KOPT-K1 (cell line): Measurements from ENCODE around the gene NHSL2.
"Not testable (repeated sequence)": the region's sequence is repeated elsewhere in the genome, so short reads cannot be mapped to it uniquely, and the experiment has no call there.

ENCODE experiments used
- H3K27ac ChIP-seq: fragments of 200-600 bp; sonication (generic); 2 replicates; pipeline ENCODE4 v1.5.1; 2016; ENCODE audit warnings: antibody characterized with exemption, mild to moderate bottlenecking, low read depth, low read length; ENCODE audit not compliant: poor library complexity, severe bottlenecking
- H3K36me3 ChIP-seq: fragments of 200-600 bp; sonication (generic); 2 replicates; pipeline ENCODE4 v1.5.1; 2017; ENCODE audit warnings: antibody characterized with exemption, mild to moderate bottlenecking, low read length, moderate library complexity; ENCODE audit not compliant: insufficient read depth
- H3K9me3 ChIP-seq: fragments of 200-600 bp; sonication (generic); 2 replicates; pipeline ENCODE4 v1.5.1; 2017; ENCODE audit warnings: antibody characterized with exemption, low read length, mild to moderate bottlenecking; ENCODE audit not compliant: insufficient read depth, poor library complexity, severe bottlenecking

Gene NHSL2

DNA sequence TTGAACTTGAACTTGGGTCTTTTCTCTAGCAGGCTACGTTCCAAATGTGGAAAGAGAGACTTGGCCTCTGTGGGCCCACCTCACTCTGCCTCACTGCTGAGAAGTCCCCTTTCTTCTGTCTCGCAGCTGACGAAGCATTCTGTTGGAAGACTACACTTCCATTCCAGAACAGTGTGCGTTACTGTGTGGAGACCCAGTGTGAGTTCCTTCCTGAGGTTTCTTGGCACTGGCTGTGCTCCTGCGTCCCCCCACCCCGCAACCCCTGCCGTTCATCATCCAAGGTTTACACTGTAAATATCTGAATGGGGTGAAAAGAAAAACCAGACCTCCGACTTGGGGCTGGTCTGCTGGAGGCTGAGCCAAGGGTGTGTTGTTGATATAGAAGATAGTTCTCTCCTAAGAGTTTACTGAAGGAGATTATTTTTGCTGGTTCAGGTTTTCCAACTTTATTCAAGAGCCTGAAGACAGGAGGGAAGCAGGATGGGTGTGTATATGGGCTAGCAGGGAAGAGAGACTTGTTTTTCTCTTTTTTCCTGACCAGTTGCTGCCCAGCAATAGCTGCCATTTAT, 34.7 kb downstream of the NHSL2 start:
- H3K27ac ChIP-seq, result no peak overlapping the region
- H3K9me3 ChIP-seq, result no peaks in the 10 kb centered on the region

DNA sequence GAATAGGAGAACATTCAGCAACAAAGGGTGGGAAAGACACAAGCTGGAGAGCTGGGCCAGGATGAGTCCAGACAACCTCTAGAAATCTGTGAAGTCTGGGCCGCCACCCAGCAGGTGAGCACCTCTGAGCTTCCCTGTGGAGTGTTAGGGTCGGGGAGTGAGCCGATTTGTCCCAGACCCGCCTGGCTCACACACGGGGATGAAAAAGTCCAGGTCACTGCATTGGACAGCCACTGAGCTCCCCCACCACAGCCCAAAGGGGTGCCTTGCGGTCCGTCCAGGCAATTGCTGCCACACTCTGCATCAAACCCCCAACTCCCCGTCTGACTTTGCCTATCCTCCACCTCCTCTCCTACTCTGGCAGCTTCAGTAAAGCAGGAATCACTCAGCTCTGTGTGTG, 38.7 kb downstream of the NHSL2 start:
- Histone ChIP-seq H3K27ac (no peak overlapping the region), H3K36me3 (no peaks in the 10 kb centered on the region), H3K9me3 (no peaks in the 10 kb centered on the region)

More for the DNA sequence above, 34.7 kb downstream of the NHSL2 start:
- no peaks in the 10 kb centered on the region for H3K36me3 ChIP-seq

DNA sequence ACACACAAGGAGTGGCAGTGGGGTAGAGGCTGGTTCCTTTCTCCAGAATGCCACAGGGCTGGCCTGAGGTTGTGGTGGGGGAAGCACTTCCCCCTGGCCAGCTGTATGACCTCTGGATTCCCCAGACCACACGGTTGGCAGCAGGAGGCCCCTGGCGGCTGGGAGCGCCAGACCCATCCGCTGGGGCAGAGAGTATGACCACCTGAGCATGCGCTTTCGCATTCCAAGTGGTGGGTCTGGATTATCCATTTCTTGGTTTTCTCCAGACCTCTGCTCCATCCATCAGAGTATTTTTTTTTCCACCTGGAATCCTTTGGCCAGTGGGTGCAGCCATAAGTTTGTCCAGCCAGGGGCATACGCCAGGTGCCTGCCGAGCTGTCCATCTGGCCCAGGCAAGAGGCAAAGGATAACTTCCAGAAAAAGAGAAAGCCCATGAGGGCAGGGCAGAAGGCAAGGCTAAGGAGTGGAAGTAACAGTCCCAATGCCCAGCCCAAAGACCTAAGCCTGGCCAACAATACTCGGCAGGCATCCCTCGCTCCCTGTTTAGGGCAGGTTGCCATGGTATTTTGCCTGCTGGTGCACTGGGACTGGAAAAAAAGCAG, 39.3 kb downstream of the NHSL2 start:
- H3K27ac ChIP-seq, result no peak overlapping the region
- no peaks in the 10 kb centered on the region for H3K36me3 ChIP-seq
- no peaks in the 10 kb centered on the region for H3K9me3 ChIP-seq

DNA sequence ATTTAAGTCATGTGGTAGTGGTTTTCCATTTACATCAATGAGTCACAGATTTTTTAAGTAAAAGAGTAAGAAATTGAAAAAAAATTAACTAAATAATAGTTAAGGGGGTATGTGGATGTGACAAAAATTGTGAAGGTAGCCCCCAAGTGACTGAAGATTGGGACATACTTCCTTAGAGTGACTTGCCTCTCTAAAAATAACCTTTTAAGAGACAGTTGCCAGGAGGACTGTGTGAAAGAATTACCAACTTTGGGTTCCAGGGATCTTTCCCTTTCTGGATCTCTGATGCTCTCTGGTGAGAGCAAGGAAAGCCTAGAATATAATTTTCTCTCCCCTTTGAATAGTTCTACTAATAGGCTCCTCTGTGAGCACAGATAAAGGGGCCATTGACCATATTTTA, 42.7 kb downstream of the NHSL2 start:
- Histone ChIP-seq H3K36me3 (no peaks in the 10 kb centered on the region), H3K27ac (no peak overlapping the region), H3K9me3 (no peaks in the 10 kb centered on the region)

DNA sequence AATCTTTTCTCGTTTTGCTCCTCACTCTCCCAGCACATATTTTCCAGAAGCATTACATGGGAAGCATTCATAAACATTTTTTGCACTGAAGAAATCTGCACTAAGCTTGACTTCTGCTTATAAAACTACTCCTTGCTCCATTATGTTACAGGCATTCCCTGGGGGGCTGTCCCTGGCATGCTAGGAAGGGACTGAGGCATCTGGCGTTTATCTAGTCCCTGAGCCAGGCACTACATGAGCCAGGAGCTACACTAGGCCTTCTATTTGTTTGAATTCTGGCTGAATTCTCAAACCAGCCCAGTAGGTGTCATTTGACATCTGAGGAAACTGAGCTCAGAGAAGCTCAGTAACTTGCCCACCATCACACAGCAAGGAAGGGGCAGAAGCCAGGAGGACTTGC, 43.3 kb downstream of the NHSL2 start:
- Histone ChIP-seq H3K36me3 (no peaks in the 10 kb centered on the region), H3K27ac (no peak overlapping the region), H3K9me3 (no peaks in the 10 kb centered on the region)

DNA sequence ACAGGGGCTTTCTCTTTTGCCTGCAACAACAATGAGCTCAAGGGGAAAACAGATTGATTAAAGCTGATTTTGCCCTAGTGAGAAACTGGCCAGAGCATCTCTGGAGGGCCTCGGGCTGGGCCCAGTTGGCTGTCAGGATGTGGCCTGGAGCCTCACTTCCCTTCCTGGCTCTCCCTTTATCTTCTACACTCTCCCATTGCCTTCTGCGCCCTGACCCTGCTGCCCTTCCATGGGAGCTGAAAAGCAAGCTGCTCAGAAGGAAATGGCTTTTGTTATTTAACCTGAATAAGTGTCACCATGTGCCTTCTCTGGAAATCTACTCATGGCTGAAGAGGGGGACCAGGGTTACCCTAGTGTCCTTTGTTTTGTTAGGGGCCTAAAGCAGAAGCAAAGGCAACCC, 43.8 kb downstream of the NHSL2 start:
- H3K9me3 ChIP-seq, result no peaks in the 10 kb centered on the region
- no peak overlapping the region for H3K27ac ChIP-seq
- no peaks in the 10 kb centered on the region for H3K36me3 ChIP-seq

DNA sequence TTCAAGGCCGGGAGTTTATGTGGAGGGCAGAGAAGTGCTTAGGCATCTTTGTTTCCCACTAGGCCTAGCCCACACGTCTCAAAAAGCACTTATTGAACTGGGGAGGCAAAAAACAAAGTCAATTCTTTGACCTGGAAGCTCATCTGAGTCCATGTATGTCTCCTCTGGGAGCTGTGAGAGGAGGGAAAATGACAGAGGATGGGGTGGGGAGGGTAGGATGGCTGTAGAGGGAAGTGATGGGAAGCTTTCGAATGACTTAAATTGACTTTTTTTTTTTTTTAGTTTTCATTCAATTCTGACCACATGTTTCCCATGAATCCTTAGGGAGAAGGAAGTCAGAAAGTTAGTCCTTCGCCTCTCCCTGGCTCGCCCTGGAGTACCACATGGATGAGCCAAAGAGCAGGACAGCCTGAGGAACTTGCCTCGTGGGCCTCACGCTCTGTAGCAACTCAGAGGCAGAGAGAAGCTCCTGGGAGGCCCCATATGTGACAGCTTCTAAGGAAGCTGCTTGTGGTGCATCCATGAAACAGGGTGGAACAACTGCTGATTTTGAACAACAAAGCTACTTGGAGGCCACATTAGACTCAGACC, 45.0 kb downstream of the NHSL2 start:
- no peaks in the 10 kb centered on the region for H3K36me3 ChIP-seq
- H3K9me3 ChIP-seq, result no peaks in the 10 kb centered on the region
- H3K27ac ChIP-seq, result no peak overlapping the region

DNA sequence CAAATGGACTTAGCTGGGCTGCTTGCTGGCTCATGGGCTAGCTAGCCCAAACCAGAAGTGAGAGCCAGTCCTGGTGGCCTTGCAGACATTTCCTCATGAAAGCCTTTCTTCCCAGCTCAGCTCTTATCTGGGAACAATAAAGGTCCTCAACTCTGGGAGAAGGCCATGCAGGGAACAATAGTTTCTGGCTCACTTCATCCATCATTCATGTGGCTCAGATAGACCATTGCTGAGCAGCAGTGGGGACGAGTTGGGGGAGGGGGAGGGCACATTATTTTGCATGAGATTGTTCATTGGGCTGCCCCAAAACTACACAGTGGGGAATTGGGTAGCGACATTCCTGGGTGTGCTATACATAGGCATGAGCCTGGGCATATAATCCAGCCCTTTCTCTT, 47.6 kb downstream of the NHSL2 start:
- Histone ChIP-seq H3K27ac (no peak overlapping the region), H3K36me3 (no peaks in the 10 kb centered on the region), H3K9me3 (no peaks in the 10 kb centered on the region)

DNA sequence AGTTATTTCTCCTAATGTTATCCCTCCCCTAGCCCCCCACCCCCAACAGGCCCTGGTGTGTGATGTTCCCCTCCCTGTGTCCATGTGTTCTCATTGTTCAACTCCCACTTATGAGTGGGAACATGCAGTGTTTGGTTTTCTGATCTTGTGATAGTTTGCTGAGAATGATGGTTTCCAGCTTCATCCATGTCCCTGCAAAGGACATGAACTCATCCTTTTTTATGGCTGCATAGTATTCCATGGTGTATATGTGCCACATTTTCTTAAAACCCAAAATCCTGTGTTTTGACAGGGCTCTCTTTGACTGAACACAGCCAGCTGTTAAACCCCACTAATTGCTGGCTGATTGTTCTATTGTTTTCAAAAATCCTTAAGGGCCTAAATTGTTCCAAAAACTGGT, 53.5 kb downstream of the NHSL2 start:
- not testable (repeated sequence) for H3K27ac ChIP-seq, H3K36me3 ChIP-seq, H3K9me3 ChIP-seq

DNA sequence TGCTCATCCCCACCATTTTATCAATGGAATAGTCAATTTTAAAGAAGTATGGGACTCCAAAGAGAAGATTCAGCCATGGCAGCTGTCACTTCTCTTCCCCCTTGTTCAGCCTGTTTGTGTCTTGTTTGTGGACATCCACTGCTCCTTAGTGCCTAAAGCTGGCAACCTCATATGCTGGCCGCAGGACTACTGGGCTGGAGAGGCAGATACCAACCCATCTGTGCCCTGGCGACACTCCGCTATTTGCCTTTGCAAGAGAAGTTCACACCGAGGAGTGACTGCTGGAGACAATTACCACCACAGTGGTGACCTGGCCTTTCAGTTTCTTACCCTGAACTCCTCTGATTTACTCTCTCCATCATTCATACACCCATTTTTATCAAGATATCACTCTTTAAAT, 64.3 kb downstream of the NHSL2 start:
- H3K9me3 ChIP-seq, result no peaks in the 10 kb centered on the region
- H3K36me3 ChIP-seq, result no peaks in the 10 kb centered on the region
- H3K27ac ChIP-seq, result no peak overlapping the region

DNA sequence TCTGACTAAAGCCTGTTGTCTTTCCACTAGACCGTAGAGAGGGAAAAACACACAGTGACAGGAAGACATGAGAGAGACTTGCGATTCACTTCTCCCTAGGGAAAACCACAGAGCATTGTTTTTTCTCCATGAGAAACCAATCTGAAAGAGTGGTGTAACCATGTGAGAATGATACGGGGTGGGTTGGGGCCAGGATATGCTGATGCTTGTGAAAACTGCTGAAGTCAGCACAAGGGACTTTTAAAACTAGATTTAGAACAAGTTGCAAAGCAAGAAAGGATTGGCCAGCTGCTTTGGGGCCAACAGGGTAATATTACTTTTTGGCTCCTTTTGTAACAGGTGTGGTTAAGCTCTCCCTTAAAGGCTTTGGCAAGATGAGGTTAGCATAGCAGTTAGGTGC, 66.1 kb downstream of the NHSL2 start:
- H3K36me3 ChIP-seq, result no peaks in the 10 kb centered on the region
- no peaks in the 10 kb centered on the region for H3K9me3 ChIP-seq
- no peak overlapping the region for H3K27ac ChIP-seq

DNA sequence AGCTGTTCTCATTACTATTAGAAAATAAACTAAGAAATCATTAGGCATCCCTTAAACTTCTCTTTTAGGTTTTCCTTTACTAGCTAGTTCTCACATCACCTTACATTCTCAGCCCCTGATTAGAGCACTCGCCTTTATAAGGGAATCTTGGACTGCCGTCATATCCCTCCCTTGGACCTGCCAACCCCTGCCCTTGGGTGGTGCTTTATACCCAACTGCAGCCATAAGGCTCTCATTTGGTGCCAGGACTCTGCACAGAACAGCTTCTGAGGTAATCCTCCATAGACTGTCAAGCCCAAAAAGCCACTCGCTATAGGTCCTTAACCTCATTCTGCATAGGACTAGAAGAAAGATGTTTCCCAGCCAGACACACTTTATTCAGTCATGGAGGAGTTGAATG, 67.5 kb downstream of the NHSL2 start:
- Histone ChIP-seq H3K27ac (no peak overlapping the region), H3K9me3 (no peaks in the 10 kb centered on the region), H3K36me3 (no peaks in the 10 kb centered on the region)

DNA sequence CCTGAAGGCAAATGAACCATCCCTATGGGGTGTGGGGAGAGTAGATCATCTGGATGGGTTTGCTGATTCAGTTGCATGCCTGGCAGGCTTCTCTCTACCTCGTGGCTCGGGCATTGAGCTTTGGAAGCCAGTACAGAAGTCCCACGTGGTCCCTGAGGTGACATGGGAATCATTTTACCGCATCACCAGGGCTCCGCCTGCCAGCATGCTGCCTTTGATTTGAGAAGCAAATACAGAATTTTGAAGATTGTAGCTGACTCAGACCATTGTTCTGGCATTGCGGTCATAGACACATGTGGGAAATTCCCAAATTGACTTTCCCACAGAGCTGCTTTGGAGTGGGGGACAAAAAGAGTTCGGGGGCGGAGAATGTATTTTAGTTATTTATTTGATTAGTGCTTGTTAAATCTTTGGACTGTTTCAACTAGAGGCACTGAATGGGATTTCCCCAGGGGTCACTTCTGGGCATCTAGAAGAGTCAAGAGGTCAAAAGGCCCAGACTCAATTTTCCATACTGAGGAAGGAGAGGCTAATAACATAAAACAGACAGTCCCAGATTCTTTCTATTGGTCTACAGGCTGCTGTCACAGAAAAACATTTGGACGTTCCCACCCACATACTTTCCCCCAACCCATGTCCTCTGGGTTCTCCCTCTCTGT, 79.3 kb downstream of the NHSL2 start:
- Histone ChIP-seq H3K36me3 (no peaks in the 10 kb centered on the region), H3K9me3 (no peaks in the 10 kb centered on the region), H3K27ac (no peak overlapping the region)

DNA sequence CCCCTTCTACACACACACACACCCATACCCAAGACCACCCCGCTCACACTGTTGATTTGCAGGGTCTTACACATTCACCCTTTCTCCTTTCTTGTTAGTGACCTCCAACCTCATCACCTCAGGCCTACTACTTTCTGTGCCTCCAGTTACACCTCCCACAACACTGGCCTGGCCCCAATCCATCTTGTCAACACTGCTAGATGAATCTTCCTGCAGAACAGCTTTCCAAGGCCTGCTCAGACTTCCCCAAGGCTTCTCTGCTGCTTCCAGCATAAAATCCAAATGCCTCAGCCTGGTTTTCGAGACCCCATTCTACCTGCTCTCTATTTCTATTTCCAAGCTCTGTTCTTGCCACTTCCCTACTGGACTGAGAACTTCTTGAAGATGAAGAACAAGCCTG, 79.9 kb downstream of the NHSL2 start:
- no peaks in the 10 kb centered on the region for H3K36me3 ChIP-seq
- no peak overlapping the region for H3K27ac ChIP-seq
- H3K9me3 ChIP-seq, result no peaks in the 10 kb centered on the region

DNA sequence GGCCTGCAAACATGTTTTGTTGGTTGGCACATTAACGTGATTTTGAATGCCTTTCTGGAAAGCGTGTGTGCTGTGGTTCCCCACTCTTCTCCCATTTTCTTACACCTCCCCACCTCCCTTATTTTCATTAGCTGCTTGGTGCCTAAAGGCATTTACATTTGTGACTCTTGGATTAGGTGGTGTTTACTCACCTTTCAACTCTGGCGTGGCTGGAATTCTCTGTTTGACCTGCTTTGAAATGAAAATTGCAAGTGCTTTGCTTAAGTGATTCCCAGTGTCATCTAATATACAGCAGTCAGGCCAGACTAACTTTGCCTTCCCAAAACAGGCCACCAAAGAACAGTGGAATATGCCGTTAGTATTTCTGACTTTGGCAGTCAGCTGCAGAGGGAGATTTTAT, 80.5 kb downstream of the NHSL2 start:
- Histone ChIP-seq H3K9me3 (no peaks in the 10 kb centered on the region), H3K36me3 (no peaks in the 10 kb centered on the region), H3K27ac (no peak overlapping the region)

DNA sequence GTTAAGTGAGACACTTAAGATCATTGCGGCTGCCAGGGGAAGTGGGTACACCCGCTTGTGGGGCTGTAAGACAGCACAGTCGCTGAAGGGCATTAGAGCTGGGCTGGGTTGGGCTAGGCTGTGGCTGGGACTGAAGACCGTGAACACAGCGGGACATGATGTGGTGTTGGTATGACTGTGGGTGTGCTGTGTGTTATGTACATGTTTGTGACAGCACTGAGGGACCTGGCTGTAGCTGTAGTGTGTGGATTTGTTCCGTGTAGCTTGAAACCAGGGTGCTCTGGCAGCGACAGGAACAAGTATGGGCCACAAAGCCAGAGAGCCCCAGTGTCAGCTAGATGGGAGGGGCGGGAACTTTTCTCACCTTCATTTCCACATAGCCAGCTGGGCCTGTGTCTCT, 82.1 kb downstream of the NHSL2 start:
- Histone ChIP-seq H3K36me3 (no peaks in the 10 kb centered on the region), H3K27ac (no peak overlapping the region), H3K9me3 (no peaks in the 10 kb centered on the region)
